Tibial nerve (tissue), 4 donors: ENCODE data around the gene TMEM61.

Source experiments
- EP300 ChIP-seq, 2 donors: sonication (generic); formaldehyde crosslinking; IDR thresholded peaks; one replicate each; pipeline ENCODE4 v1.6.1; 2017; ENCODE audit warnings: antibody characterized with exemption in 2 of 2, mild to moderate bottlenecking in 1 of 2
- POLR2A ChIP-seq, 2 donors: fragments of 450-650 bp; IDR thresholded peaks; one replicate each; pipeline ENCODE4 v1.6.1; 2017; ENCODE audit warnings: antibody characterized with exemption in 2 of 2, mild to moderate bottlenecking in 2 of 2, moderate library complexity in 2 of 2
- TF ChIP-seq, protein P1 (sequence below), 5 experiments: fragments of 200-600 bp in 3 of 5; fragments of 450-650 bp in 2 of 5; sonication (generic) in 3 of 5; IDR thresholded peaks; one replicate each; pipeline ENCODE4 v1.5.1; 2016 to 2019; ENCODE audit warnings: antibody characterized with exemption in 5 of 5, mild to moderate bottlenecking in 3 of 5, moderate library complexity in 2 of 5

DNA sequence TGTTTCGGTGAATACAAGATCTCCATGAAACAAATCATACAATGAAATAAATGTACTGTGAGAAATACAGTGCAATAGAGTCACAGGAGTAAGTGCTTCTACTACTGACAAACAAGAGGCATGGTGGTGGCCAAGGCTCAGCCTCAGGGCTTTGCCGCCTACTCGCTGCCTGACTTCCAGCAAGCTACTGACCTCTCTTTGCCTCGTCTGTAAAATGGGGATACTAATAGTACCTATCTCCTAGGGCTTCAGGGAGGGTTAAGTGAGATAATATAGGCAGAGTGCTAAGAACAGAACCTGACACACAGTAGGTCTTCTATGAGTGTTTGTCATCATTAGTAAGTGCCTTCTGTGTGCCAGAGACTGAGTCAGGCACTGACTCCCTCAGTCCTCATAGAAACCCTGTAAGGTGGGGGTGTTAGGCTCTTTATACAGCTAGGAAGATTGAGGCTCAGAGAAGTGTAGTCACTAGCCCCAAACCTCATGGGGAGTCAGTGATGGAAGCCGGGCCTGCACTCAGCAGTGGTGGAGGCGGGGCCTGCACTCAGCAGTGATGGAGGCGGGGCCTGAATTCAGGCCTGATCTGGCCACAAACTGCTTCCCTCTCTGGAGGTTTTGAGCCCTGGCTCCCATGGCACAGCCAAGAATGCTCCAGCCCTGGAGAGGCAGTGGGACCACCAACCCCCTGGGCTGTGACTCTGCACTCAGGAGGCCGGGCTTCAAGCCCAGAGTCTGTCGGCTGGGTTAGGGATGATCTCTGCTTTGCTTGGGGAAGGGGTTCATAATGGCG is 25.1 kb downstream of the TMEM61 start:
- TF ChIP-seq, protein P1, sequence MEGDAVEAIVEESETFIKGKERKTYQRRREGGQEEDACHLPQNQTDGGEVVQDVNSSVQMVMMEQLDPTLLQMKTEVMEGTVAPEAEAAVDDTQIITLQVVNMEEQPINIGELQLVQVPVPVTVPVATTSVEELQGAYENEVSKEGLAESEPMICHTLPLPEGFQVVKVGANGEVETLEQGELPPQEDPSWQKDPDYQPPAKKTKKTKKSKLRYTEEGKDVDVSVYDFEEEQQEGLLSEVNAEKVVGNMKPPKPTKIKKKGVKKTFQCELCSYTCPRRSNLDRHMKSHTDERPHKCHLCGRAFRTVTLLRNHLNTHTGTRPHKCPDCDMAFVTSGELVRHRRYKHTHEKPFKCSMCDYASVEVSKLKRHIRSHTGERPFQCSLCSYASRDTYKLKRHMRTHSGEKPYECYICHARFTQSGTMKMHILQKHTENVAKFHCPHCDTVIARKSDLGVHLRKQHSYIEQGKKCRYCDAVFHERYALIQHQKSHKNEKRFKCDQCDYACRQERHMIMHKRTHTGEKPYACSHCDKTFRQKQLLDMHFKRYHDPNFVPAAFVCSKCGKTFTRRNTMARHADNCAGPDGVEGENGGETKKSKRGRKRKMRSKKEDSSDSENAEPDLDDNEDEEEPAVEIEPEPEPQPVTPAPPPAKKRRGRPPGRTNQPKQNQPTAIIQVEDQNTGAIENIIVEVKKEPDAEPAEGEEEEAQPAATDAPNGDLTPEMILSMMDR (IDR thresholded peaks at IDR 0.05), result no peak
- TF ChIP-seq POLR2A (IDR thresholded peaks at IDR 0.05) (no peak), EP300 (IDR thresholded peaks at IDR 0.05) (no peak)
